Keratinocyte (primary cell): ENCODE results near the gene OXNAD1. TPM values are rescaled to one million over a fixed set of nuclear protein-coding genes. Genes with fewer than 3 reads are reported as not detected.

Experiments
- DNase-seq: peaks from one replicate; pipeline ENCODE4 v3.0.0-alpha.2; 2011; ENCODE audit warnings: low read depth, missing footprints, low spot score
- FAIRE-seq: peaks from 2 replicates; lab custom pipeline; 2011; peaks lifted over from hg19 to GRCh38; lab: Jason Lieb, UNC
- H2AFZ ChIP-seq: 2 replicates; pipeline ENCODE4 v1.6.0; 2012; ENCODE audit warnings: low read length, control low read depth, inconsistent platforms; ENCODE audit not compliant: control insufficient read depth
- H3K27ac ChIP-seq: 2 replicates; pipeline ENCODE4 v1.5.1; 2011; ENCODE audit warnings: low read length; ENCODE audit not compliant: control insufficient read depth, insufficient read depth
- H3K27me3 ChIP-seq: 3 replicates; pipeline ENCODE4 v1.6.0; 2011; ENCODE audit warnings: low read length; ENCODE audit not compliant: control insufficient read depth, insufficient read depth; ENCODE audit errors: extremely low read depth
- H3K36me3 ChIP-seq, 2 experiments: 2 replicates in 1 of 2; 3 replicates in 1 of 2; pipeline ENCODE4 v1.5.1; 2011; ENCODE audit warnings: low read length in 2 of 2, mild to moderate bottlenecking in 1 of 2; ENCODE audit not compliant: control insufficient read depth in 2 of 2, insufficient read depth in 2 of 2; ENCODE audit errors: extremely low read depth in 1 of 2
- H3K4me1 ChIP-seq: 3 replicates; pipeline ENCODE4 v1.5.1; 2011; ENCODE audit warnings: low read length; ENCODE audit not compliant: control insufficient read depth, insufficient read depth; ENCODE audit errors: extremely low read depth
- H3K4me2 ChIP-seq: 3 replicates; pipeline ENCODE4 v1.6.0; 2011; ENCODE audit warnings: low read depth, low read length; ENCODE audit not compliant: control insufficient read depth, insufficient read depth; ENCODE audit errors: extremely low read depth
- H3K4me3 ChIP-seq, 3 experiments: fragments of 200-600 bp in 1 of 3; sonication (generic) in 1 of 3; 2 replicates in 2 of 3; 3 replicates in 1 of 3; pipeline ENCODE4 v1.5.1; 2011 to 2016; ENCODE audit warnings: low read length in 3 of 3, mild to moderate bottlenecking in 3 of 3, control low read depth in 2 of 3, inconsistent platforms in 1 of 3, low read depth in 1 of 3, mixed read lengths in 1 of 3, mixed run types in 1 of 3, moderate library complexity in 1 of 3; ENCODE audit not compliant: control insufficient read depth in 2 of 3, insufficient read depth in 2 of 3; ENCODE audit errors: extremely low read depth in 1 of 3
- H3K79me2 ChIP-seq: 2 replicates; pipeline ENCODE4 v1.6.0; 2012; ENCODE audit warnings: low read length; ENCODE audit not compliant: control insufficient read depth, insufficient read depth
- H3K9ac ChIP-seq: 3 replicates; pipeline ENCODE4 v1.6.0; 2011; ENCODE audit warnings: low read length; ENCODE audit not compliant: control insufficient read depth, insufficient read depth; ENCODE audit errors: extremely low read depth
- H3K9me1 ChIP-seq: 3 replicates; pipeline ENCODE4 v1.6.0; 2011; ENCODE audit warnings: low read length; ENCODE audit not compliant: control insufficient read depth, insufficient read depth; ENCODE audit errors: extremely low read depth
- H3K9me3 ChIP-seq: 2 replicates; pipeline ENCODE4 v1.5.1; 2012; ENCODE audit warnings: low read depth, low read length; ENCODE audit not compliant: control insufficient read depth
- H4K20me1 ChIP-seq: 3 replicates; pipeline ENCODE4 v1.6.0; 2011; ENCODE audit warnings: low read length; ENCODE audit not compliant: control insufficient read depth, insufficient read depth; ENCODE audit errors: extremely low read depth
- EZH2 ChIP-seq: IDR thresholded peaks from one replicate; pipeline ENCODE4 v1.6.1; 2012; ENCODE audit warnings: inconsistent platforms, mild to moderate bottlenecking, low read length, moderate library complexity
- dilution Hi-C: fragments of 300-500 bp; cut with MboI; formaldehyde crosslinking; loops from one replicate; pipeline ENCODE4 v1.7.0; 2020; ENCODE audit warnings: low sequenced_read_pairs; ENCODE audit not compliant: extremely low pct_ligation_motif_present
- polyA plus RNA-seq, 5 experiments: library from polyadenylated mRNA; depleted of rRNA in 3 of 5; stranded (reverse) in 3 of 5; stranded (forward) in 1 of 5; unstranded in 1 of 5; fragments of >200 nt; gene quantifications; 1 replicate in 1 of 5; 2 replicates in 3 of 5; 3 replicates in 1 of 5; pipeline versions ENCODE4 v1.2.1 to v1.2.3, GENCODE V29; 2011 to 2012; ENCODE audit warnings: missing spikeins in 2 of 5, low read depth in 1 of 5, low replicate concordance in 1 of 5
- TF ChIP-seq, protein P1 (sequence below), 3 experiments: IDR thresholded peaks in 1 of 3; conservative IDR thresholded peaks in 1 of 3; optimal IDR thresholded peaks in 1 of 3; 2 replicates in 2 of 3; 3 replicates in 1 of 3; pipeline versions ENCODE3 to v1.5.1; 2011; ENCODE audit warnings: low read length in 3 of 3, mild to moderate bottlenecking in 3 of 3, moderate library complexity in 2 of 3, control low read depth in 1 of 3, inconsistent platforms in 1 of 3; ENCODE audit not compliant: insufficient read depth in 2 of 3; ENCODE audit errors: extremely low read depth in 1 of 3

Gene OXNAD1
- polyA plus RNA-seq, 1 donor (not counting 4 experiments of a cell fraction or from before 2014, with no cell fraction given): 15.2 TPM

DNA sequence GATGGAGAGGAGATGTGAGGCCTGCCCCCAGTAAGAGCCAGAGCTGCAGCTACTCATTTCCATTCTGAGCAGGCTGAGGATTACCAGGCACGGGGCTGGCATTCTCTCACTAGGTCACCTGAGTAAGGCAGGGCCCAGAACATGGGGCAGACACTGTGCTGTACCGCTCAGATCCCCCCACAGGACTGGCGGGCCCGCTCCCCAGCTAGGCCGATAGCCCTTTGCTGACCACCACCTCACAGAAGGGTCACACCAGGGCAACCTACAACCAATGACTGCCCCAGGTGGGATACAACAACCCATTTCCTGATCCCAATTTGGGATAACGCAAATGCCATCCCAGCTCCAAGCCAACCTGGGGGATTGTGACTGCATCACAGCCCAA, 52.5 kb downstream of the OXNAD1 start:
- DNase-seq: no peak
- TF ChIP-seq EZH2: no peak
- TF ChIP-seq, protein P1, sequence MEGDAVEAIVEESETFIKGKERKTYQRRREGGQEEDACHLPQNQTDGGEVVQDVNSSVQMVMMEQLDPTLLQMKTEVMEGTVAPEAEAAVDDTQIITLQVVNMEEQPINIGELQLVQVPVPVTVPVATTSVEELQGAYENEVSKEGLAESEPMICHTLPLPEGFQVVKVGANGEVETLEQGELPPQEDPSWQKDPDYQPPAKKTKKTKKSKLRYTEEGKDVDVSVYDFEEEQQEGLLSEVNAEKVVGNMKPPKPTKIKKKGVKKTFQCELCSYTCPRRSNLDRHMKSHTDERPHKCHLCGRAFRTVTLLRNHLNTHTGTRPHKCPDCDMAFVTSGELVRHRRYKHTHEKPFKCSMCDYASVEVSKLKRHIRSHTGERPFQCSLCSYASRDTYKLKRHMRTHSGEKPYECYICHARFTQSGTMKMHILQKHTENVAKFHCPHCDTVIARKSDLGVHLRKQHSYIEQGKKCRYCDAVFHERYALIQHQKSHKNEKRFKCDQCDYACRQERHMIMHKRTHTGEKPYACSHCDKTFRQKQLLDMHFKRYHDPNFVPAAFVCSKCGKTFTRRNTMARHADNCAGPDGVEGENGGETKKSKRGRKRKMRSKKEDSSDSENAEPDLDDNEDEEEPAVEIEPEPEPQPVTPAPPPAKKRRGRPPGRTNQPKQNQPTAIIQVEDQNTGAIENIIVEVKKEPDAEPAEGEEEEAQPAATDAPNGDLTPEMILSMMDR (optimal IDR thresholded peaks at IDR 0.05 in 1 of 3, IDR thresholded peaks at IDR 0.05 in 1 of 3, conservative IDR thresholded peaks at IDR 0.05 in 1 of 3; ENCODE audit: extremely low read depth in 1 of 3, insufficient read depth in 2 of 3, low read length in 3 of 3): no peak
- no peaks in the 10 kb centered on the region for H3K9me1 ChIP-seq
- H3K9me3 ChIP-seq: no peaks in the 10 kb centered on the region
- FAIRE-seq: no peak
- H2AFZ ChIP-seq: no peak overlapping the region
- dilution Hi-C loops: no loop called here
- H3K4me2 ChIP-seq: no peak overlapping the region
- no peak overlapping the region for H3K4me3 ChIP-seq
- no peak overlapping the region for H3K9ac ChIP-seq
- H4K20me1 ChIP-seq: no peaks in the 10 kb centered on the region
- H3K27ac ChIP-seq: no peak overlapping the region
- no peaks in the 10 kb centered on the region for H3K27me3 ChIP-seq
- H3K4me1 ChIP-seq: no peaks in the 10 kb centered on the region
- H3K36me3 ChIP-seq: peaks cover 15 to 23% of the 10 kb centered on the region in 2 experiments
- H3K79me2 ChIP-seq: no peaks in the 10 kb centered on the region

DNA sequence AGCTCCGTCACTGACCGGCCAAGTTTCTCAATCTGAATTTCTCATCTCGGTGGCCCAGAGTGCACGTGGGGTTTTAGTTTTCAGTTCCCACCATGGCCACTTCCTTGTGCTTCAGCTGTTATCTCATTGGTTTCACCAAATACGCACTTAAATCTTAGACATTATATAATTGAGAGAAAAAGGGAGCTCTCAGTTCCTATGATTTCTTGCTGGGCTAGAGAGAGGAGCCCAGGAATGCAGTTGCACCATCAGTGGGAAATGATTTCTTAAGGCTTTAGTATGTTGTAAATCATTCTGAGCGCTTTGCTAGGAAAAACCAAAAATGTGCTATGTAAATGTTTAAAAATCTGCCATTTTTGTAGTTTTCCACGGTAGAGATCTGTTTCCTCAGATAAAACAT, 53.2 kb downstream of the OXNAD1 start:
- H3K79me2 ChIP-seq: no peaks in the 10 kb centered on the region
- H3K9me1 ChIP-seq: no peaks in the 10 kb centered on the region
- H3K4me1 ChIP-seq: no peaks in the 10 kb centered on the region
- no peaks in the 10 kb centered on the region for H3K9me3 ChIP-seq
- H3K9ac ChIP-seq: no peak overlapping the region
- no peaks in the 10 kb centered on the region for H3K27me3 ChIP-seq
- no peaks in the 10 kb centered on the region for H4K20me1 ChIP-seq
- H2AFZ ChIP-seq: no peak overlapping the region
- FAIRE-seq (no peak), DNase-seq (no peak)
- no peak overlapping the region for H3K27ac ChIP-seq
- H3K36me3 ChIP-seq: peaks cover 15 to 23% of the 10 kb centered on the region in 2 experiments
- TF ChIP-seq, protein P1 (optimal IDR thresholded peaks at IDR 0.05 in 1 of 3, IDR thresholded peaks at IDR 0.05 in 1 of 3, conservative IDR thresholded peaks at IDR 0.05 in 1 of 3; ENCODE audit: extremely low read depth in 1 of 3, insufficient read depth in 2 of 3, low read length in 3 of 3): no peak
- no peak for TF ChIP-seq EZH2
- no peak overlapping the region for H3K4me2 ChIP-seq
- dilution Hi-C loops: no loop called here
- H3K4me3 ChIP-seq: no peak overlapping the region
